ENCODE measurements around the gene CLSTN2.

The CLSTN2 gene

GRCh38 chr3:140061211-140061610 is 126.2 kb downstream of the CLSTN2 start:
- H3K36me3 ChIP-seq (ENCODE audit: control insufficient read depth in 2 of 2, insufficient read depth in 1 of 2, low read length in 2 of 2), result no peaks in the 10 kb centered on the region
- no peak overlapping the region for H3K27ac ChIP-seq (ENCODE audit: extremely low read depth, low read depth, low read length)
- CTCF ChIA-PET, result interaction anchor here (0.5 kb wide), 1 partner anchor 541 kb away, joined by 3 read pairs; no protein-coding TSS in a partner anchor
- POLR2A ChIA-PET, result no interaction called here
- H3K4me3 ChIP-seq (ENCODE audit: low read depth, low read length), result no peak overlapping the region
- H3K9me3 ChIP-seq (ENCODE audit: control insufficient read depth, insufficient read depth, low read depth, low read length), result no peaks in the 10 kb centered on the region
- H3K4me1 ChIP-seq (ENCODE audit: control insufficient read depth, insufficient read depth, low read length), result no peaks in the 10 kb centered on the region
- no peak for TF ChIP-seq ZNF354C (tag by site-specific recombination; IDR thresholded peaks at IDR 0.05; ENCODE audit: borderline replicate concordance, low read depth)
- no peak for TF ChIP-seq ZNF16 (tag by site-specific recombination; IDR thresholded peaks at IDR 0.05; ENCODE audit: low read depth)
- TF ChIP-seq SCRT1 (tag by site-specific recombination; IDR thresholded peaks at IDR 0.05; ENCODE audit: borderline replicate concordance), result no peak

GRCh38 chr3:140062461-140062860 is 127.5 kb downstream of the CLSTN2 start:
- Histone ChIP-seq H3K27ac (ENCODE audit: extremely low read depth, low read depth, low read length) (no peak overlapping the region), H3K4me3 (ENCODE audit: low read depth, low read length) (no peak overlapping the region), H3K36me3 (ENCODE audit: control insufficient read depth in 2 of 2, insufficient read depth in 1 of 2, low read length in 2 of 2) (no peaks in the 10 kb centered on the region), H3K4me1 (ENCODE audit: control insufficient read depth, insufficient read depth, low read length) (no peaks in the 10 kb centered on the region), H3K9me3 (ENCODE audit: control insufficient read depth, insufficient read depth, low read depth, low read length) (no peaks in the 10 kb centered on the region)
- CTCF ChIA-PET, result interaction anchor here (0.6 kb wide), 1 partner anchor 543 kb away, joined by 3 read pairs; no protein-coding TSS in a partner anchor
- TF ChIP-seq ZNF639 (tag by site-specific recombination; IDR thresholded peaks at IDR 0.05) (no peak), ZNF19 (tag by site-specific recombination; IDR thresholded peaks at IDR 0.05; ENCODE audit: low read depth) (no peak), ZNF585B (tag by site-specific recombination; IDR thresholded peaks at IDR 0.05) (no peak), ZNF571 (tag by site-specific recombination; IDR thresholded peaks at IDR 0.05) (no peak), ZFP41 (tag by site-specific recombination; IDR thresholded peaks at IDR 0.05; ENCODE audit: borderline replicate concordance) (no peak), ZNF621 (tag by site-specific recombination; IDR thresholded peaks at IDR 0.05) (no peak)
- TF ChIP-seq, protein P1, sequence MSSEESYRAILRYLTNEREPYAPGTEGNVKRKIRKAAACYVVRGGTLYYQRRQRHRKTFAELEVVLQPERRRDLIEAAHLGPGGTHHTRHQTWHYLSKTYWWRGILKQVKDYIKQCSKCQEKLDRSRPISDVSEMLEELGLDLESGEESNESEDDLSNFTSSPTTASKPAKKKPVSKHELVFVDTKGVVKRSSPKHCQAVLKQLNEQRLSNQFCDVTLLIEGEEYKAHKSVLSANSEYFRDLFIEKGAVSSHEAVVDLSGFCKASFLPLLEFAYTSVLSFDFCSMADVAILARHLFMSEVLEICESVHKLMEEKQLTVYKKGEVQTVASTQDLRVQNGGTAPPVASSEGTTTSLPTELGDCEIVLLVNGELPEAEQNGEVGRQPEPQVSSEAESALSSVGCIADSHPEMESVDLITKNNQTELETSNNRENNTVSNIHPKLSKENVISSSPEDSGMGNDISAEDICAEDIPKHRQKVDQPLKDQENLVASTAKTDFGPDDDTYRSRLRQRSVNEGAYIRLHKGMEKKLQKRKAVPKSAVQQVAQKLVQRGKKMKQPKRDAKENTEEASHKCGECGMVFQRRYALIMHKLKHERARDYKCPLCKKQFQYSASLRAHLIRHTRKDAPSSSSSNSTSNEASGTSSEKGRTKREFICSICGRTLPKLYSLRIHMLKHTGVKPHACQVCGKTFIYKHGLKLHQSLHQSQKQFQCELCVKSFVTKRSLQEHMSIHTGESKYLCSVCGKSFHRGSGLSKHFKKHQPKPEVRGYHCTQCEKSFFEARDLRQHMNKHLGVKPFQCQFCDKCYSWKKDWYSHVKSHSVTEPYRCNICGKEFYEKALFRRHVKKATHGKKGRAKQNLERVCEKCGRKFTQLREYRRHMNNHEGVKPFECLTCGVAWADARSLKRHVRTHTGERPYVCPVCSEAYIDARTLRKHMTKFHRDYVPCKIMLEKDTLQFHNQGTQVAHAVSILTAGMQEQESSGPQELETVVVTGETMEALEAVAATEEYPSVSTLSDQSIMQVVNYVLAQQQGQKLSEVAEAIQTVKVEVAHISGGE (tag by site-specific recombination; conservative IDR thresholded peaks at IDR 0.05; ENCODE audit: low read depth), result no peak
- TF ChIP-seq, protein P2, sequence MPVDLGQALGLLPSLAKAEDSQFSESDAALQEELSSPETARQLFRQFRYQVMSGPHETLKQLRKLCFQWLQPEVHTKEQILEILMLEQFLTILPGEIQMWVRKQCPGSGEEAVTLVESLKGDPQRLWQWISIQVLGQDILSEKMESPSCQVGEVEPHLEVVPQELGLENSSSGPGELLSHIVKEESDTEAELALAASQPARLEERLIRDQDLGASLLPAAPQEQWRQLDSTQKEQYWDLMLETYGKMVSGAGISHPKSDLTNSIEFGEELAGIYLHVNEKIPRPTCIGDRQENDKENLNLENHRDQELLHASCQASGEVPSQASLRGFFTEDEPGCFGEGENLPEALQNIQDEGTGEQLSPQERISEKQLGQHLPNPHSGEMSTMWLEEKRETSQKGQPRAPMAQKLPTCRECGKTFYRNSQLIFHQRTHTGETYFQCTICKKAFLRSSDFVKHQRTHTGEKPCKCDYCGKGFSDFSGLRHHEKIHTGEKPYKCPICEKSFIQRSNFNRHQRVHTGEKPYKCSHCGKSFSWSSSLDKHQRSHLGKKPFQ (tag by site-specific recombination; IDR thresholded peaks at IDR 0.05), result no peak
- TF ChIP-seq, protein P3, sequence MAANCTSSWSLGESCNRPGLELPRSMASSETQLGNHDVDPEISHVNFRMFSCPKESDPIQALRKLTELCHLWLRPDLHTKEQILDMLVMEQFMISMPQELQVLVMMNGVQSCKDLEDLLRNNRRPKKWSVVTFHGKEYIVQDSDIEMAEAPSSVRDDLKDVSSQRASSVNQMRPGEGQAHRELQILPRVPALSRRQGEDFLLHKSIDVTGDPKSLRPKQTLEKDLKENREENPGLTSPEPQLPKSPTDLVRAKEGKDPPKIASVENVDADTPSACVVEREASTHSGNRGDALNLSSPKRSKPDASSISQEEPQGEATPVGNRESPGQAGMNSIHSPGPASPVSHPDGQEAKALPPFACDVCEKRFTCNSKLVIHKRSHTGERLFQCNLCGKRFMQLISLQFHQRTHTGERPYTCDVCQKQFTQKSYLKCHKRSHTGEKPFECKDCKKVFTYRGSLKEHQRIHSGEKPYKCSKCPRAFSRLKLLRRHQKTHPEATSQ (tag by site-specific recombination; IDR thresholded peaks at IDR 0.05), result no peak
- POLR2A ChIA-PET, result no interaction called here

- H3K4me3 ChIP-seq (ENCODE audit: low read depth, low read length), result no peak overlapping the region
- H3K27ac ChIP-seq (ENCODE audit: extremely low read depth, low read depth, low read length), result no peak overlapping the region
- no peaks in the 10 kb centered on the region for H3K4me1 ChIP-seq (ENCODE audit: control insufficient read depth, insufficient read depth, low read length)
- H3K36me3 ChIP-seq (ENCODE audit: control insufficient read depth in 2 of 2, insufficient read depth in 1 of 2, low read length in 2 of 2), result no peaks in the 10 kb centered on the region
- H3K9me3 ChIP-seq (ENCODE audit: control insufficient read depth, insufficient read depth, low read depth, low read length), result no peaks in the 10 kb centered on the region
- POLR2A ChIA-PET, result no interaction called here
- CTCF ChIA-PET, result interaction anchor here (0.6 to 0.8 kb wide), 3 partner anchors 9 to 1617 kb away, joined by 3 to 4 read pairs (median 3); no protein-coding TSS in a partner anchor
- no peak for TF ChIP-seq ZSCAN16 (tag by site-specific recombination; IDR thresholded peaks at IDR 0.05)
- TF ChIP-seq ZNF843 (tag by site-specific recombination; IDR thresholded peaks at IDR 0.05), result no peak
- TF ChIP-seq MYNN (tag by site-specific recombination; IDR thresholded peaks at IDR 0.05; ENCODE audit: borderline replicate concordance), result no peak
- TF ChIP-seq ZNF398 (tag by site-specific recombination; IDR thresholded peaks at IDR 0.05), result no peak
- TF ChIP-seq EGR2 (tag by site-specific recombination; IDR thresholded peaks at IDR 0.05; ENCODE audit: low read depth), result no peak
- TF ChIP-seq ZNF626 (tag by site-specific recombination; IDR thresholded peaks at IDR 0.05), result no peak
- TF ChIP-seq ZNF2 (tag by site-specific recombination; IDR thresholded peaks at IDR 0.05), result no peak
- TF ChIP-seq, protein P4, sequence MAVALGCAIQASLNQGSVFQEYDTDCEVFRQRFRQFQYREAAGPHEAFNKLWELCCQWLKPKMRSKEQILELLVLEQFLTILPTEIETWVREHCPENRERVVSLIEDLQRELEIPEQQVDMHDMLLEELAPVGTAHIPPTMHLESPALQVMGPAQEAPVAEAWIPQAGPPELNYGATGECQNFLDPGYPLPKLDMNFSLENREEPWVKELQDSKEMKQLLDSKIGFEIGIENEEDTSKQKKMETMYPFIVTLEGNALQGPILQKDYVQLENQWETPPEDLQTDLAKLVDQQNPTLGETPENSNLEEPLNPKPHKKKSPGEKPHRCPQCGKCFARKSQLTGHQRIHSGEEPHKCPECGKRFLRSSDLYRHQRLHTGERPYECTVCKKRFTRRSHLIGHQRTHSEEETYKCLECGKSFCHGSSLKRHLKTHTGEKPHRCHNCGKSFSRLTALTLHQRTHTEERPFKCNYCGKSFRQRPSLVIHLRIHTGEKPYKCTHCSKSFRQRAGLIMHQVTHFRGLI (tag by site-specific recombination; IDR thresholded peaks at IDR 0.05), result no peak
- TF ChIP-seq ZNF169 (tag by site-specific recombination; IDR thresholded peaks at IDR 0.05), result no peak
Measured at GRCh38 chr3:140067487-140067886, 132.5 kb downstream of the CLSTN2 start.

Data from HEK293 (cell line).